Activated CD4-positive, alpha-beta T cell treated with anti-CD3 and anti-CD28 coated beads, Interleukin-10, Interleukin-2, amounts not matched to agents 100 ng/mL and 50 ng/mL, durations not matched to agents 16 hours and 8 hours (primary cell): ENCODE measurements around the gene MRC1.

Experiments used
- DNase-seq: peaks from one replicate; pipeline ENCODE4 v3.0.0-alpha.2; 2020

The MRC1 gene

GRCh38 chr10:17808971-17809841 is at the start of gene MRC1:
MRC1 (plus strand) TSS chr10:17809348; CDS start chr10:17809466, 118 bp downstream.
- no peak for DNase-seq

- DNase-seq = no peak
Measured at GRCh38 chr10:17764142-17764541, 45.0 kb upstream of the MRC1 start.

DNA sequence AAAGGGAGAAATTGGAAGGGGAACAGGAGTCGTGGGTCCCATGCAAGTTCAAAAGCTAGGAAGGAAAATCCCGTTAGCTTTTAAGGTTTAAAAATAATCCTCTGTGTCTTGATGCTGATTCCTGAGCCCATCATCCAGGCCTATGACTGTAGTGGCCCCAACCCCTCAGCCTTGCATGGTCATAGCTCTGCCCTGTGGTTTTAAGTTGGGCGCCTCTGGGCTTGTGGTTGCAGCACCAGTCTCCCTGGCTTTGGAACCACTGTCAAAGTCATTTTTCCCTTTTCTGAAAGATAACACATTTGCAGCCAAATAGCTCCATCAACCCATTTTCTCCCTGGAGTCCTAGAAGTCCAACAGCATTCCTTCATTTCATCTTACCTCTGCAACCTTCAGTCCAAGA is 43.5 kb upstream of the MRC1 start:
- DNase-seq = no peak

DNA sequence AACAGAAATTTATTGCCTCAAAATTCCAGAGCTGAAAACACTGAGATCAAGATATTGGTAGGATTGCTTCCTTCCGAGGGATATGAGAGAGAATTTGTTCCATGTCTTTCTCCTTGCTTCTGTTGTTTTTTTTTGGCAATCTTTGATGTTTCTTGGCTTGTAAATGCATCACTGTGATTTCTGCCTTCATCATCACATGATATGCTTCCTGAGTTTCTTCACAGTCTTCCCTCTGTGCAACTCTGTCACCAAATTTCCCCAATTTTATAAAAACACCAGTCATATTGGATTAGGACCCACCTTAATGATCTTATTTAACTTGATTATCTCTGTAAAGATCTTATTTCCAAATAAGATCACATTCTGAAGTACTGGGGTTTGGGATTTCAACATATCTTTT is 42.4 kb upstream of the MRC1 start:
- no peak for DNase-seq

GRCh38 chr10:17768496-17768895 is 40.7 kb upstream of the MRC1 start:
- DNase-seq = no peak

- DNase-seq = no peak
Measured at GRCh38 chr10:17768957-17769356, 40.2 kb upstream of the MRC1 start.

DNA sequence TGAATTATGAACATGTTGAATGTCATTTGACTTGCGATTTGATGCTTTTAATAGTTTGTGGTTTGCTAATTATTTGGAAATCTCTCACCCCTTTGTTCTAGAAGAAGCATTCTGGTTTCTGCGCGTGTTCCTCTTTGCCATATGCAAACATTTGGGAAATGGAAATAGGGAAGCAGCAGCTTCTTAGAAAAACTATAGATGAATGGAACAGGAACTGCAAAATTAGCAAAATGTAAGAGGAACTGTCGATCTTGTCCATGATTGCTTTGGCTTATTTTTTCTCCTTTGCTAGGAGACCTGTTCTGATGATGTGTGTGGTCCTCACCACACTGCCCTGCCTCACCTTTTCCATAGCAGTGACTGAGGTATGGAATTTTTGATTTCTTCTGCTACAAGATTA is 38.1 kb upstream of the MRC1 start:
- no peak for DNase-seq

- no peak for DNase-seq
Measured at GRCh38 chr10:17779784-17780183, 29.4 kb upstream of the MRC1 start.

- DNase-seq = no peak
Measured at GRCh38 chr10:17780727-17781126, 28.4 kb upstream of the MRC1 start.

DNA sequence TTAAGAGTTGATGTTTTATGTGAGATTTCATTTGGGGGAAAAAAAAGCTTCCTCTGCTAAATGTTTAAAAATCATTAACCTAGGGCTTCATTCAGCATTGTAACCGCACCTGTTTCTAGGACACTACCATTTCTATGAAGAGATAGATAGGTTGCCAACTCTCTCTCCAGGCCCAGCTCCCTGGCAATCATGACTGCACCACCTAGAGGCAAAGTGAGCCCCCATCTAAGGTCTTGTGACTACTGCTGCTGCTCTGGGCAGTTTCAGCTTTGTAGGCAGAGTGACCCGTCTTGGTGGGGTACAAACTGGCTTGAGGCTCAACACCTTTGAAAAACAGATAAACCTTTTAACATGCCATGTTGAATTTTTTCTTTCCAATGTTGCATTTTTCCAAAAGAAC is 27.3 kb upstream of the MRC1 start:
- no peak for DNase-seq

DNA sequence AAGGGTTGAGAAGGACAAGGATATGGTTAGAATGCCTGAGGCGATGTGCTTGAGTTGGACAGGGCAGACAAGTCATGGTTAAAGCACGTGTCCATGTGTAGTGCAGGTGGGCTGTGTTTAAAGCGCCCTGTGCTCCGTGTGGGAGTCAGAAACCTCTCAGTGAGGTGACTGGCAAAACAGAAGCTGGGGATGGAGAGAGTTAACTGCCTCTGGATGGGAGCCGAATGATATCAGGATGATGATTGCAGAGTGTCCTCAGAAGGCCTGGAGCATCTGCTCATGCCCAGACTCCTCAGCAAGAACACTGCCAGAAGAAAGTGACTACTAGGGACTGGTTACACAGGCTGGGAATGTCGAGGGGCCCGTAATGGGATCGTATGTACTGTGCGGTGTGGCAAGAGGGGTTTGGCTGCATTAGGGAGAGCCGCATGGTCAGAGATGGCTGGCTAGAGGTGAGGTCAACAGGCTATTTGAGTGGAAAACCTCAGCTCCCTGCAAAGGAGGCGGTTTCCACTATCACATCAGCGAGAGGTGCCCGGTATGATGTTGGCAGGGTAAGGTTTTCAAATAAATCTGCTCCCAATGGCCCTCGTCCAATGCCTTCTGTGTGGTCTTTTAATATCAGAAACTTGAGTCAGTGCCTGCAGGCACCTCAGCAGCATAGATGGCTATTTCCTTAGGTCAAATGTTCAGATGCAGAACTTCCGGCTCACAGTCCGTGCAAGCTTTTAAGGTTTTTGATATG is 26.1 kb upstream of the MRC1 start:
- DNase-seq = no peak

DNA sequence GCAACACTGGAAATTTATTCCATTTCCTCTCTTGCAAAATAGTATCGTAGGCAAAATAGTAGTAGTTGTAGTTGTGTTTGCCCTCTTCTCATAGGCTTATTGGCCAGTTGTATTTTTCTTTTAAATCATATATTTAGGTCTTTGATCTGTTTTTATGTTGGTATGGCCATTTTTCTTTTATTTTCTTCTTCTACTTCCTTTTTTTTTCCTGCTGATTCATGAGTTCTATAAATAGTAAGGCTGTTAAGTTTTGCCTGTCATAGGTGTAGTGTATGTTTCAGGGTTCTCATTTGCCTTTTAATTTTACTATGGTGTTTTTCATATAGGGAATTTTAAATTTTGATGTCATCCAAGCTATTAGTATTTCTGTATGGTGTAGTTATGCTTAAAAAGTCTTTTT is 25.4 kb upstream of the MRC1 start:
- DNase-seq = no peak

GRCh38 chr10:17784688-17785087 is 24.5 kb upstream of the MRC1 start:
- no peak for DNase-seq

- DNase-seq = no peak
Measured at GRCh38 chr10:17785276-17785930, 23.7 kb upstream of the MRC1 start.

- DNase-seq = no peak
Measured at GRCh38 chr10:17787087-17787961, 21.8 kb upstream of the MRC1 start.

- no peak for DNase-seq
Measured at GRCh38 chr10:17788646-17789045, 20.5 kb upstream of the MRC1 start.

DNA sequence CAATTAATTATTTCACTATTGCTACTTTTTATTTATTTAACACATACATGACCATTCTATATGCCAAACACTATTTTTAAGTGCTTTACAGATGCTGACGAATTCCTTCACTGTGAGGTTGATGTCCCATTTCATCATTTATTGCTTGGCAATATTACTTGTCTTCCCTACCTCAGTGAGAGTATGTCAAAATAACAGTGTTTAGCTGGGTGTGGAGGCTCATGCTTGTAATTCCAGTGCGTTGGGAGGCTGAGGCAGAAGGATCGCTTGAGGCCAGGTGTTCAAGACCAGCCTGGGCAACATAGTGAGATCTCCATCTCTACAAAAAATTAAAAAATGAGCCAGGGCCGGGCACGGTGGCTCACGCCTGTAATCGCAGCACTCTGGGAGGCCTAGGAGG is 19.8 kb upstream of the MRC1 start:
- DNase-seq = no peak

DNA sequence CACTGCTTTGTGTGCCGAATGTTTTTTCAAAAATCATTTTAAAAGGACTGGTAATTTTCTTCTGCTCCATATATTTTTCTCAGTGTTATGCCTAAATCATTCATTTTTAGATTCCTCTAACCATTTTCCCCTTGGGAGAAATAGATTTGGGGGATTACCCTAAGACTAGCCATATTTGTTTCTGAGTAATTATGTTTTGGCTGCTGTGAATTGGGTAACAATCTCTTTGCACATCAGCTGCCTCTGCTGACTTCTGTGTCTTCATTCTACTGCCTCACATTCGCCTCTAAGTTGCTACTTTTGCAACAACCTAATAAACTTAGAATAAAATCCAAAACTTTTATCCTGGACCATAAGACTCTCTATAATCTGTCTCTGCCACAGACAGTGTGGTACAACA is 18.5 kb upstream of the MRC1 start:
- no peak for DNase-seq

GRCh38 chr10:17792991-17793390 is 16.2 kb upstream of the MRC1 start:
- DNase-seq = no peak

- no peak for DNase-seq
Measured at GRCh38 chr10:17793823-17794644, 15.1 kb upstream of the MRC1 start.

DNA sequence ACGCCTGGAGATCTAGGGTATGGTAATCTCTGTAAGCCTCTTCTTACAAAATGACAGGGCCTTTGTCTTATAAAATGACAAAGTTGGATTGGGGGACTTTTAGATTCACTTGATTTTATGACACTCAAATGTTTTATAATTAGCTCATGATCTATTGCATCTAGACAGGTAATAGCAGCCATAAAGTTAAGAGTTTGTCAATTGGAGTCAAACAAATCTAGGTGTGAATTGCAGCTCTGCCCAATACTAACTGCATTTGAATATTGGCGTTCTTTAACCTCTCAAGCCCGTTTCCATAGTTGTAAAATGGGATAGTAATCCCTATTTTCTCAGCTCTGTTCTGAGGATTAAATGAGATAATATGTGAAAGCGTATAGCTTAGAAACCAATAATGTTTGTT is 14.1 kb upstream of the MRC1 start:
- no peak for DNase-seq
